Measurements from ENCODE around the gene MARF1. TPM values are rescaled to one million over a fixed set of nuclear protein-coding genes. Genes with fewer than 3 reads are reported as not detected.

Gene MARF1
- total and polyA plus RNA-seq, 2 of the 8 experiments (the other 6 are each of a cell fraction or from before 2014, with no cell fraction given): 5.6 to 31.4 TPM

- TF ChIP-seq SIN3A (conservative IDR thresholded peaks at IDR 0.05 in 1 of 2, IDR thresholded peaks at IDR 0.05 in 1 of 2; ENCODE audit: low read depth in 1 of 2, low read length in 2 of 2): no peak
- TF ChIP-seq RBBP5 (IDR thresholded peaks at IDR 0.05; ENCODE audit: borderline replicate concordance, low read depth, low read length): no peak
- no peak for TF ChIP-seq SRF (IDR thresholded peaks at IDR 0.05; ENCODE audit: low read depth, low read length)
These were observed 11.6 kb upstream of the MARF1 start (continued) for GRCh38 chr16:15654591-15654990.

Measured in H1 (cell line).